G401 (cell line): ENCODE measurements around the gene NFATC2. TPM values are rescaled to one million over a fixed set of nuclear protein-coding genes. Genes with fewer than 3 reads are reported as not detected.
"Not testable (repeated sequence)": the region's sequence is repeated elsewhere in the genome, so short reads cannot be mapped to it uniquely, and the experiment has no call there.

Source experiments
- DNase-seq: peaks from one replicate; pipeline ENCODE4 v3.0.0-alpha.2; 2015; ENCODE audit warnings: low spot score
- in situ Hi-C: cut with HindIII; loops from 2 replicates; pipeline ENCODE4 v1.10.0; 2016; ENCODE audit warnings: low sequenced_read_pairs, mixed read lengths
- total RNA-seq: library from RNA; depleted of rRNA; stranded (reverse); fragments of >200 nt; shearing (Covaris generic); gene quantifications from 2 replicates; pipeline ENCODE4 v1.2.3, GENCODE V29; 2014

The NFATC2 gene
- total RNA-seq, 1 experiment from 2014 or later = 0.95 TPM

DNA sequence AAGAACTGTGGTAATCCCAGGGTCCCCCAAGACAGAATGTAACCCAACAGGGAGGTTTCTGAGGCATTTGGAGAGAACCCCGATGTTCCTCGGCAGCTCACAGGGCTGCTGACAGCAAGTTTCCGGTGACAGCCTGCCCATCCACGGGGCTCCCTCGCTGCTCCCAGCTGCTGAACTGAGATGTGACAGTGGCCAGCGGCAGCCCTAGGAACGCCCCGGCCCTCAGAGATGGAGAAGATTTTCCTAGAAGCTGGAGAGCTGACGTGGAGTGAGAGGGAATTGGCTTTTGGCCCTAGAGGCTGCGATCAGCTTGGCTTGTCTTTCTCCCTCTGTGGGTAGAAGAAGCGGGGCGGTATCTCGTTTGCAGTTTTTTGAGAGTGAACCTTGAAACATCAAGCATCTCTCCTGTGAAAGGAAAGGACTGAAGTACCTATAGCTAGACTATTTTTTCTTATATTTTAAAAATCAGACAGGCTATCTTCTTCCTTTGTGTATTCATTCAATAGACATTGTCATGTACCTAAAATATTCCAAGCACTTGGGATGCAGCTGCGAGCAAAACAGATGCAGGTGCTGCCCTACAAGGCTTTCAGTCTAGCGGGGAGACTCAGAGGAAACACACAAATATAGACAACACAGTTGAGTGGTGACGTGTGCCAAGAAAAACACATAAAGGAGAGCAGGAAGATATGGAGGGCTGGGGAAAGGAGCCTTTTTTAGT is 28.4 kb upstream of the NFATC2 start:
- DNase-seq = no peak
- in situ Hi-C loops = no loop called here

GRCh38 chr20:51569815-51570738 is 27.6 kb upstream of the NFATC2 start:
- in situ Hi-C loops = no loop called here
- DNase-seq = no peak

GRCh38 chr20:51568533-51568932 is 26.0 kb upstream of the NFATC2 start:
- in situ Hi-C loops, DNase-seq: not testable (repeated sequence)

GRCh38 chr20:51567622-51568021 is 25.1 kb upstream of the NFATC2 start:
- DNase-seq = no peak
- in situ Hi-C loops = no loop called here

GRCh38 chr20:51566594-51566993 is 24.1 kb upstream of the NFATC2 start:
- no peak for DNase-seq
- in situ Hi-C loops = no loop called here

- in situ Hi-C loops = no loop called here
- DNase-seq = peak; percentile 6
Observed at GRCh38 chr20:51565298-51566144, 23.0 kb upstream of the NFATC2 start.

- in situ Hi-C loops = no loop called here
- DNase-seq = peak; percentile 13
Observed at GRCh38 chr20:51563486-51564332, 21.2 kb upstream of the NFATC2 start.

GRCh38 chr20:51563174-51563485 is 20.6 kb upstream of the NFATC2 start:
- DNase-seq = no peak
- in situ Hi-C loops = no loop called here

DNA sequence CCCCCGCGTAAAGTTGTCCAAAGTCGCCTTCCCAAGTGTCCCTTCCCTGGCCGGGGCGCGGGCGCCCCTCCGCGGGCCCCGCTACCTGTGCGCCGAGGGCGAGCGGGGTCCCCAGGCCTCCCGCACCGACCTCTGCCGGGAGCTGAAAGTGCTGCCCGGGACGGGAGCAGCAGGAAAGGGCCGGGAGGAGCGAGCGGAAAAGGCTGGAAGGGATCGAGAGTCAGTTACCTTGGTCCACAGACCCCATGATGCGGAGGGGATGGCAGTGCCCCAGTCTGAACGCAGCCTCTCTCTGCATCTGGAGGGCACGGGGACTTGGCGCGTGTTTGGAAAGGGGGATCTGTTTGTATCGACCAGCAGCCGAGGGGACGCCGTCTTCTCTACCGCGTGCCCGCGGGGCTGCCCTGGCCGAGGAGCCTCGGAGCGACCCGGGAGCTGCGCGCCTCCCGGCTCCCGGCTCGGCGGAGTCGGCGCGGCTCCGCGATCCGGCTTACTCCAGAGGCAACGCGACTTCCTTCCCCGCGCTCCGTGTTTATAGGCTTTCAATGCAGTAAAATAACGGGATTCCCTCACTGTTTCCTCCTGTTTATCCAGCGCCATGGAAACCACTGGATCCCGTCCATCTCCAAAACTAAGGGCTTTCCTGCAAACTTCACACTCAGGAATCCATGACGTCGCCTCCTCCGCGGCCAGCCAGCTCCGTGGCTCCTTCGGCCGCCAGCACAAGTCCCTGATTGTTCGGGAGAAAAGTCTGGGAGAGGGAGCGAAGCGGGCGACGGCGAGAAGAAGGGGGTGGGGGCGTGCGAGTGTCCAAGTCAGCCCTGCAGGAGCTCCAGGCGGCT is 20.0 kb upstream of the NFATC2 start:
- in situ Hi-C loops = no loop called here

DNA sequence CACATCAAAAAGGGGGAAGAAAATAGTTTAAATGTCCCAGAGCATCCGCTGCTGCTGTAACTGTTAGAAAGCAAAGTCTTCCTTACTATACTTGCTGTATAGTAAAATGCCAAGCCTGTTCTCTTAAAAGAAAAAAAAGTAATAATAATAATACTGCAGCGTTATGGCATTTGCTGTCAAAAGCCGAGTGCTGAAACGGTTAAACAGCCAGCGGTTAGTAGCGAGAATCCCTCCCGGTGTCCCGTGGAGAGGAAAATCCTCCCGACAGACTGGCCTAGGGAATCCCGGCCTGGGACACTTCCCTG is 19.5 kb upstream of the NFATC2 start:
- DNase-seq = no peak
- in situ Hi-C loops = no loop called here

More for the DNA sequence above, 20.0 kb upstream of the NFATC2 start:
- DNase-seq = peak; percentile 49

- no peak for DNase-seq
- in situ Hi-C loops = no loop called here
Observed at GRCh38 chr20:51560550-51561307, 18.2 kb upstream of the NFATC2 start.

DNA sequence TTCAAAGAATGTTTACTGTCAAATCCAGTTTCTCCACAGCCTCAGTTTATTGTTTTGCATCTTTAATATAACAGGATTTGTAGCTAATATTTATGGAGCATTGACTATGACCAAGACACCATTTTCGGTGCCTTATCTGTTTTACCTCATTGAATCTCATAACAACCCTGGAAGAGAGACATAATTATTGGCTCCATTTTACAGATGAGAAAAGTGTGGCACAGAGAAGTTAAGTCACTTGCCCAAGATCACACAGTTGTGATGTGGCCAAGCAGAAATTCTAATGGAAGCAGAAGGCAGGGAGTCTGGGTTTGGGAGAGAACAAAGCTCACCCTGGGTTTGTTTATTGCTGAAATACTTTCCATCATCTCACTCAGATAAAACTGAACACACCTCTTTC is 17.5 kb upstream of the NFATC2 start:
- in situ Hi-C loops = no loop called here
- DNase-seq = no peak

- in situ Hi-C loops = no loop called here
- no peak for DNase-seq
Observed at GRCh38 chr20:51554538-51555165, 12.1 kb upstream of the NFATC2 start.

DNA sequence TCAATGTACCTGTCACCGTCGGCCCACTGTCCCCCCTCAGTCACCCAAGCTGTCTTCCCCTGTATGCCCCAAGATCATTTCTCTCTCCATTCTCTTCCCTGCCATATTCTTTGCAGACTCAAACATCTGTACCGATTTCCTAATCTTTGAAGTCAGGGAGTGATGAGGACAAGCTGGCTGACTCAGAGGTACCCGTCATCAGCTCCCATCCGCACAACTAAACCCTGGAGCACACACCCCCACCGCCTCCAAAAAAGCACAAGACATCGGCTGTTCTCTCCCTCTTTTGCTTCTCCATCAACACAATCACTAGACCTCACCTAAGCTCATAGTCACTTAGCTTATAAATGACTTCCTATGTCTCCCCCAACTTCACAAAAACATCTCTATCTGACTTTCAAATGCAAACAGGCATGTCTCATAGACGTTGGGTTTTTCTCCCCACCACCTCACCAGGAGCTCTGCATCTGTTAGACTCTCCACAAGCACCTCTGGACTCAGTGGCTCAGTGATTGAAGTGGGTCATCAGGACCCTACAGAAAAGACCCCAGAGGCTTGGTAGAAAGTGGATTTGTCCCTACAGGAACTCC is 11.5 kb upstream of the NFATC2 start:
- in situ Hi-C loops = no loop called here
- no peak for DNase-seq

DNA sequence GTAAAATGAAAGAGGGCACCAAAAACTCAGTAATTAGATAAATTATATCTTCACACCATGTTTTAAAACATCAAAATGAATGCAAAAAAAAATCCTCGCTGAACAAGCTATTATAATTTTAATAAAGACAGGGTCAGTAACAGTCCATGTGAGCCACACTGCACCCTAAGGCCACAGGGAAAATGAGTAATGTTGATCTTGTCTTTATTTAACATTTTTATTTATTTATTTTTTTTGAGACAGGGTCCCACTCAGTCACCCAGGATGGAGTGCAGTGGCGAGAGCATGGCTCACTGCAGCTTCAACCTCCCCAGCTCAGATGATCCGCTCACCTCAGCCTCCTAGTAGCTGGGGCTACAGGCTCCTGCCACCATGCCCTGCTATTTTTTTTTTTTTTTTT is 8.7 kb upstream of the NFATC2 start:
- in situ Hi-C loops = no loop called here
- no peak for DNase-seq

DNA sequence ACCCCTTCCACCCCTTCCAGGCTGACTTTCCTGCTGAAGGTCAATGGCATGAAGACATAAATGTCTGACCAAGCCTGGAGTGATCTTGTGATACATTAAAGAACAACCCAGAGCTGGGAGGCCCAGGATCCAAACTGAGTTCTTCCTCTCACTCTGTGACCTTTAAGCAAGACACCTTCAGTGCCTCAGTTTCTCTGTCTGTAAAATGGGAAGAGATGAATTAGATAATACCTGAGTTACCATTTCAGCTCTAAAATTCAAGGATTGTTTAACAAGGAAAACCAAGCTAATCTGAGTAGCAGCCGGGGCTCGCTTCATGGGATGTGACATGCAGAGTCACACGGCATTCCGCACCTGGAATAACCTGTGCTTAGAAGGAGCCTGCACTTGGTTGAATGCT is 7.0 kb upstream of the NFATC2 start:
- in situ Hi-C loops = no loop called here
- no peak for DNase-seq

DNA sequence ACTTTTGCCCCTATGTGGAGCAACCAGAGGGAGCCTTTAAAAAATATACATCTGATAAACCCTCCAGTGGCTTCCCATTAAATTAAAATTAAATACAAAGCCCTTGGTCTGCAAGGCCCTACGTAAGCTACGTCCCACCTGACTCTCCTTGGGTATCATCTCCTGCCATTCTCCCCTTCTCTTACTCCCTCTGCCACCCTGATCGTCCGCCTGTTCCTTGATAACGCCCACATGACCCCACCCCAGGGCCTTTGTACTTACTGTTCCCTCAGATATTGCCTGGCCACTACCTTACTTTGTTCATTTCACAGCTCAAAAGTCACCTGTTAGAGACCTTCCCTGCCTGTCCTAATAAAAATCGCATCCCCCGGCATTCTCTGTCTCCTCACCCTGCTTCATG is 5.4 kb upstream of the NFATC2 start:
- in situ Hi-C loops = no loop called here
- DNase-seq = no peak
